SKM-1 (cell line): ENCODE results near the gene CTDSPL.
"Not testable (repeated sequence)": the region's sequence is repeated elsewhere in the genome, so short reads cannot be mapped to it uniquely, and the experiment has no call there.

Experiments used
- DNase-seq: peaks from one replicate; lab custom pipeline; 2025; ENCODE audit not compliant: unreplicated experiment; lab: John Stamatoyannopoulos, UW

The CTDSPL gene

DNA sequence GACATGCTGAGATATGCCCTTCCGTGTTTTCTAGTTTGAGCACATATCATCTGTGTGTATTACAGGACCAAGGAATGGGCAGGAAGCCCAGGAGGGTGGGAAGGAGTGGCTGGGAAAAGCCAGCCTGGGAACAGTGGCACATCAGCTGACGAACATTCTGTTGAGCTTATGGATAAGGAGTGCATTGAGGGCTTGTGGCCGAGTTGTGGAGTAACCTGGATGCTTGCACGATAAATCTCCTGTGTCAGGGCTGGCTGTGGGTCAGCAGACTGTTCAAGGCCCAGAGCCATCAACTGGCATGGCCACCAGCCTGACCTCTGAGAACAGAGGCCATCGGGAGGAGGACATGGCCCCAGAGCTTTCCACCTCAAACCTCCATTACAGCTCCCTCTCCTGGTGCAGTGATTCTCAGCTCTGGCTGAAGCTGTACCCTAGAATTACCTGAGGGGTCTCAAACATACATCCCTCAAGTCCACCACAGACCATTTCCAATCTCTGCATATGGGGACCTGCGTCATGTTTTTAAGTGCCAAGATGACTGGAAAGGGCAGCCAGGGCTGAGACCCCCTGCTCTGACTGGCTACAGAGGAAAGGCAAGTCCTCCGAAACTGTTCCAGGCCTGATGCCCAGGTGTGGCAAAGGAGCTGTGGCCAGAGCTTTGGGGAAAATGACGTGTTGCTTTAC is 124.1 kb downstream of the CTDSPL start:
- no peak for DNase-seq

DNA sequence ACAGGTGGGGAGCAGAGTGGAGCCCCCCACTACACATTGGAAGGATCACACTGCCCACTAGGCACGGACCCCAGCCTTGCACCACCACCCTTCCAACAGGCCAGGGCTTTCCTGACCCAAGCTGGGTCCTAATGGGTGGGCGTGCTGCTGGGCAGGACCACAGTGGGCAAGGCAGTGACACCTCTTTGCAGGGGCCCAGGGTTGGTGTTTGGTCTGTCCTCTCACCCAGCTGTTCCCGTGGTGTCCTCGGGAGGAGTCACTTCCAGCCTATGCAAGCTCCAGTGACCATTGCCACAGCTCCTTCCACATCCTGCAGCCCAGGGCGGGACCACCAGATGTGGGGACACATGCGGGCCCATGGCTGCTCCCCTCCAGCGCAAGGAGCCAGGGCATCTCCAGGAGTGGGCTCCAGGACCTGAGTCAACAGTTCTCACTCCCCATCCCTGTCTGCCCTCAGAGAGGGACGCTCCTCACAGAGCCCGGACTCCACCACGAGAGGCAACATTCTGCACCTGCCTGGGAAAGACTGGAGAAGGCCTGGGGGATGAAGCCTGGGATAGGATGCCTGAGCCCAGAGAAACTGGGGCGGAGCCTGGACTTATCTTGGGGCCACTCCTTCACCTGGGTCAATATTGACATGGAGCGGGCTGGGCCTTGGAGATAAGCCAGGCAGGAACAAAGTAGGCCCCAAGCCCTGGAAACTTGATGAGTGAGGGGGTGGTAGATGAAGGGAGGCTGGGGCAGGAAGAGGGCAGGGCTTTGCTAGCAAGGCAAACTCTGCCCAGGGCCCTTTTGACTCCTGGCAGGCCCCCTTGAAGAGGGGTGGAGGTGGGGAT is 125.0 kb downstream of the CTDSPL start:
- DNase-seq, result no peak

DNA sequence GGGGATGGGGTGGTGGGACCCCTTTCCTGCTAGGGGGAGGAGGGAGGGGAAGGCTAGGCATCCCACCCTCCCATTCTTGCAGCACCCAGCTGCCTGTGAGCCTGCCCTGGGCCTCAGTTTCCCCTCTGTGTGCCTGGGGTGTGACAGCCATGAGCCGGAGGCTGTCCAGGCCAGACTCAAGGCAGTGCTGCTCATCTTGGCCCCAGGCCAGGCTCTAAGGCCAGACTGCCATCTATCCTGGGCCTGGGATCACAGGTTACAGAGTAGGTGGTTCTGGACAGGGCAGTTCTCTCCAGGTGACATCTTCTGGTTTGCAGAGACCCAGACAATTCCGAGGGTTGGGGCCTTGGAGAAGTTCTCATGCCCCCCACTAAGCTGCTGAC is 125.6 kb downstream of the CTDSPL start:
- no peak for DNase-seq

DNA sequence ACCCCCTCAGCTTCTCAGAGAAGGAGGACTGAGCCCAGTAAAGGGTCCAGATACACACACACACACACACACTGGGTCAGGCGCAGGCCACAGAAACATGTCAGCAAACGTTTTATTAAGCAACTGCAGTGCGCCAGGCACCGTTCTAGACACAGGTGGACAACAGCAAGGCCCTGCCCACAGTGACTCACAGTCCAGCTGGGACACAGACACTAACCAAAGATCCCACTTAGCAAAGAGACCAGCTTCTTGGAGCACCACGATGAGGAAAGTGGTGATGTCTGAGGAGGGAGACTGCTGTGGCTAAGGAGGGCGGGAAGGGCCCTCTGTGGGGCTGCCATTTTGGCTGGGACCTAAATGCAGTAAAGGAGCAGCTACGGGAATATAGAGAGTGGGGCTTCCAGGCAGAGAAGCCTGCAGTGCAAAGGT is 126.1 kb downstream of the CTDSPL start:
- DNase-seq, result no peak

DNA sequence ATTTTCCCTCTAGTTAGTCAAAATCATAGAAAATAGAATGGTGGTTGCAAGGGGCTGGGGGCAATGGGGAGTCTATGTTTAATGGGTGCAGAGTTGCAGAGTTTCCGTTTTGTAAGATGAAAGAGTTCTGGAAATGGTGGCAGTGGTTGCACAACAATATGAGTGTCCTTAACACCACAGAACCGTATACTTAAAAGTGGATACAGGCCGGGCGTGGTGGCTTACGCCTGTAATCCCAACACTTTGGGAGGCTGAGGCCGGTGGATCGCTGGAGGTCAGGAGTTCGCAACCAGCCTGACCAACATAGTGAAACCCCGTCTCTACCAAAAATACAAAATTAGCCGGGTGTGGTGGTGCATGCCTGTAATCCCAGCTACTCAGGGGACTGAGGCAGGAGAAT is 126.7 kb downstream of the CTDSPL start:
- DNase-seq, result not testable (repeated sequence)

DNA sequence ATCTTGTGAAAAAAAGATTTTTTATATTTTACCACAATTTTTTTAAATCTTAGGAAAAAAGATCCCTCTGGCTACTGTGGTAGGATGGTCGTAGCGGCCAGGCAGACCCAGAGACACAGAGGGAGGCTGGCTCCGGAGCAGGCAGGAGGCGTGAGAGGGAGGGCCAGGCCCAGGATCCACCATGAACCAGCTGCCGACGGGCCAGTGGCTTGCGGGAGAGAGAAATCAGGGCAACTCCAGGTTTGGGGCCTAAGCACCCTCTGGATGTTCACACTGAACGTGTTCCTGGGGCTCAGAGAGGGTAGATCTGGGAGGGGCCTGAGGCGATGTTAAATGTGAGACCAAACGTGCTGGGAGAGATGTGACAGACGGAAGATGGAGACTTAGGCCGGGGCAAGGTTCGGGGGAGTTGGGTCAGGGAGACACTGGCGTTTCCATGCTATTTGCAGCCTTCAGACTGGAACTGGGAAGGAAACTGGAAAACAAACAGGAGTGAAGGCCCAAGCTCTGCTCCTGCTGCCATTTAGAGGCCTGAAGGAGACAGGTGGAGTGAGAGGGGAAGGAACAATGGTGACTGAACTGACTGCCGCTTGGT is 127.3 kb downstream of the CTDSPL start:
- DNase-seq, result no peak

DNA sequence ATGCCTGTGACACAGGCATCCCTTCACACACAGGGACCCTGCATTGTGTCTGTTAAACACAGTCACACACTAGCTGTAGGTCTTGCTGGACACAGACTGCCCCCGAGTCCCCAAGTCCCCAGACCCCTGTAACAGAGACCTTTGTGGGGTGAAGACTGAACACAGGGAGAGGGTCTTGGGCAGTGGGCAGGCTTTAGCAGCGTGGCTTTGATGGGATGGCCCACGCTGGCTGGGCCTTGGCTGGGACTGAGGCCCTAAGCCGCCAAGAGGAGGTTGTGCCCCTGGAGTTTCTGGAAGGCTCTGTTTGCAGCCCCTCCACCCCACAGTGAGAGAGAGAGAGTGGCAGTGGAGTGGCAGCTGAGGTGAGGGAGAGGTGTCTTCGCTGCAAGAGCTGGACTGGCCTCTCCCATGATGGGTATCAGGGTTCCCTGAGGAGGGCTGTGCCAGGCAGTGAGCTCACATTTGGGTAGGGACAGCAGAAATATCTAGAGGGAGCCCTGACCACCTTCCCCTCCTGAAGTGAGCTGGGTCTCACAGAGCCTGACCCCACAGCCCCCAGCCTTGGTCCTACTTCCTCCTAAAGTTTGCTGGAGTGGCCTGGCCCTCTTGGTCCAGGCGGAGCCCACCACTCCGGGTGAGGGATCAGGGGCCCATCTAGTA is 128.3 kb downstream of the CTDSPL start:
- no peak for DNase-seq

DNA sequence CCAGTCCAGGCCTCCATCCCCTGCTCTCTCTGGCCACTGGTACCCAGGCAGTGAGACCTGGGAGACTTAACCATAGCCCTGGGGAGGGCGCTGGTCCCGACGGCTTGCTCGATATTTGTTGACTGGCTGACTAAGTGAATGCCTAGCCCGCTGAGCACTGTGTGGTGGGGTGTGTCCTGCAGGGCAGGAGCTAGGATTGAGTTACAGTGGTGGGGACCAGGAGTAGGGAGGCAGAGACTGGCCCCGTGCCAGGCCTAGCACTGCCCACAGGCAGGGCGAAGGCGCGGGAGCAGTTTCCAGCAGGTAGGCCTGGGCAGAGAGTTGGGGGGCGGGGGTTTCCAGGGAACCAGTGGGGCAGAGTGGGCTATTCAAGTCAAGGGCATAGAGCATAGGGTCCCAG is 128.8 kb downstream of the CTDSPL start, which contains the start of gene VILL:
TSS of gene VILL (plus strand) at position 260 of the 400 bp plus-strand sequence. CDS start 2,887 bp downstream, outside the sequence.
- DNase-seq, result no peak

DNA sequence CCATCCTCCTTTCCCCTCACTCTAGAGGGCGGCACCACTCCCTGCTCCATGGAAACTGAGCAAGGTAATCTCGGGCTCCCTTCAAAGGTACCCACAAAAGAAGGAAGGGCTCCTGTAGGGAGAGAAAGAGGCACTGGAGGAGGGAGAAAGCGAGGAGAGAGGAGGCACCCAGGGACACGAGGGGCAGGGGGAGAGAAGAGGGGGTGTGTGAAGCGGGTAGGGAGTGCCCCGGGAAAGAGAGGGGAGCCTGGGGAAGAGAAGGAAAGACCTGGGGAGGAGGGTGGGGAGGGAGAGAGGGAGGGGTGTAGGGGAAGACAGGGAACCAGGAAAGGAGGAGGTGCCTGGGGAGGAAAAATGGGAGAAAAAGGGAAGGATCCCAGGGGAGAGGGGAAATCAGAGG is 129.4 kb downstream of the CTDSPL start:
- no peak for DNase-seq

DNA sequence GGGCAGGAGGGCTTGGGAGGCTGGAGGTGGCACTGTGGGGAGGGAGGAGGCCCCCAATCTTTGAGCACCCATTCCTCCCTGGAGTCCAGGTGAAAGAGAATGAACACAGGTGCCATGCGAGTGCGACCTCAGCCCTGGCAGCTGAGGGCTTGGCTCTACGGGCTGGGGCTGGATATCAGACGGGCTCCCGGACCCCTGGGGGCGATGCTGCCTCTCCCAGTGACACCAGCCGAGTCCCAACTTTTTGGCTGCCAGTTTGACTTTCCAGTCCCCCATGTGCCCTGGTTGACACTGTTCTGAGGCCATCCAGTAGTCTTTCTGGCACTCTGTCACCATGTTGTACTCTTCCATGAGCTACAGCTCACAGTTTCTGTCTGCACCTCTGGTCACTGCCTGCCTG is 130.1 kb downstream of the CTDSPL start:
- DNase-seq, result no peak

DNA sequence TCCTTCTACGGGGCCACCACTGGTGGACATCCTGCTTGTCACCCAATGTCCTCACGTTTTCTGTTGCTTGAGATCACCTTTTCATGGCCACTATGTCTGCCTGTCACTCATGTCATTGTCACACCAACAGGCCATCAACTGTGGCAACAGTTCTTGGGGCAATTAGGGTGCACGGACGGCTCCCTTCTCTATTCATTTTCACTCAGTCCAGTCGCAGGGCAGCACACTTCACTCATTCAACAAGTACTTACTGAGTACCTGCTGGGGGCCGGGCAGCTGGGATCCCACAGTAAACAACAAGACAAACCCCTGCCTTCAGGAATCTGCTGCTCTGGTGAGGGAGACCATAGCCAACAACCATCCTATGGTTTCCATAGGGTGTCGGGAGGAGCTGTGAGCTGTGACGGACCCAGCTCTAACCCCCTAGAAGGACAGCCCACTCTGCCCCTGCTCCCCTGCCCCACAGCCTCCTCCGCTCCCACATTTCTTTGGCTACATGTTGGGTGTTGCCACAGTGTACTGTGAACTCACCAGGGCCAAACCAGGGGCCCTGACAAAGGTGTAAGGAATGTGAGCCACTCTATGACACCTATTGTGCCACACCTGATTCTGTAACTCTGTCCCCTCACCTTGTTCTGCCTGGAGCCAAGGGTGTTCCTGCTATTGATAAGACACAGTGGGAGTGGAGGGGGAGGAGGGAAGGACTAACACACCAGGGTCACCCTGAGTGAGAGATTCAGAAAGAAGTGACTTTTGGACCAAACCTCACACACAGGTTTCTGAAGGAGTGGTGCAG is 130.8 kb downstream of the CTDSPL start:
- no peak for DNase-seq

DNA sequence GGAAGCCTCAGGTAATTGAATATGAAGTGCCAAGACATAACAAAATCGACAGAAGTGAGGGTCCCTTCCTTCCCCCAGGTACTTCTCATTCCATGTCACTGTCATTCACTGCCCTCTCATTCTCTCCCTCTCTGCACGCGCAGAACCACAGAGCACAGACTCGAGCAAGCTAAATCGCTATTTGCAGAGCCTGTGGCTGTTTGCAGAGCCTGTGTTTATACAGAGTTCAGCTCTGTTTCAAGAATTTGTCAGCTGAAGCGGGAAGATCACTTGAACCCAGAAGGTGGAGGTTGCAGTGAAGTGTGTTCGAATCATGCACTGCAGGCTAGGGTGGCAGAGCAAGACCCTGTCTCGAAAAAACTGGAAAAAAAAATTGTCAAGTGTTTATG is 131.4 kb downstream of the CTDSPL start:
- no peak for DNase-seq

DNA sequence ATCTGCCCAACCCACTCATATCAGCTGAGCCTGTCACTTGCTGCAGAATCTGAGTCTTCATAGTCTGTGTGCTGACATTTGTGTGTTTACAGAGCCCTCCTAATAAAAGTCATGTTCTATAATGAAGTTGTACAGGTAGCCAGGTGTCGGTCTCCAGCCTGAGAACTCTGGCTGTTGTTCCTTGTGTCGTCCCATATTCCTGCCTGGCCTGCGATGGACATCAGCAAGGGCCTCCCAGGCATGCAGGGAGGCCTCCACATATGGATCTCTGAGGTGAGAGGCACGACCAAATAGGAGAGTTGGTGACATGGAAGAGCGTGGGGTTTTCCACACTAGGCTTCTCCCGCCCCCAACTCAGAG is 131.8 kb downstream of the CTDSPL start:
- DNase-seq, result no peak

DNA sequence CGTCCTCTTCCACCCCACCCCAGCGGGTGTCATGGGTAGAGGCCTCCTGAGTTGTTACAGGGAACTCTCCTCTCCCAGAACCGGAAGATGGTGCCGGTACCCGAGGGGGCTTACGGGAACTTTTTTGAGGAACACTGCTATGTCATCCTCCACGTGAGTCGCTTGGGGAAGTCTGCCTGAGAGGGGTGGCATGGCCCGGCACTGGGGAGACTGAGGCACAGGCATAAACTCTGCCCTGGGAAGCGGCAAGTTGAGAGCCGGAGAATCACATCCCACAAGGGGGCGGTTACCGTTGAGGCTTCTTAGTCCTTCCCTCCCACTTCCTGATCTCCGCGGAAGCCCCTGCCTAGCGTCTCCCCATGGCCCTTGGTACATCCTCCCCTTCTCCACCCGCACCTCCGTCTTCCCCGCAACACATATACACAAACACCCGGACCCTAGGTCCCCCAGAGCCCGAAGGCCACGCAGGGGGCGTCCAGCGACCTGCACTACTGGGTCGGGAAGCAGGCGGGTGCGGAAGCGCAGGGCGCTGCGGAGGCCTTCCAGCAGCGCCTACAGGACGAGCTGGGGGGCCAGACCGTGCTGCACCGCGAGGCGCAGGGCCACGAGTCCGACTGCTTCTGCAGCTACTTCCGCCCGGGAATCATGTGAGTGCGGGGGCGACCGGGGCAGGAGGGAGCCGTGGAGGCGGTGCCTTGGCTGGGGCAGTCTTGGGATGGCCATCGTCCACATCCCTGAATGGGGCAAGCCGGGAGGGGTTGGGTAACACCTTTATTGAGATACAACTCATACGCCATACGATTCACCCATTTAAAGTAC is 132.3 kb downstream of the CTDSPL start:
- DNase-seq, result peak; percentile 45

DNA sequence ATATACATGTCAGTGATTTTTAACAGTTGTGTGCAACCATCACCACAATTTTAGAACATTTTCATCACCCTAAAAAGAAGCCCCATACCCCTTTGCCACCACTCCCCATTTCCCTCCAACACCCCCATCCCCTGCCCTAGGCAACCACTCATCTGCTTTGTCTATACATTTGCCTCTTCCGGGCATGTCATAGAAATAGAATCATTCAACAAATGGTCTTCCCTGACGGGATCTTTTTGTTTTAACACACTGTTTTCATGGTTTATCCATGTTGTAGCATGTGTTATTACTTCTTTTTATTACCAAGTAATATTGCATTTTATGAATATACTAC is 132.9 kb downstream of the CTDSPL start:
- DNase-seq, result no peak

DNA sequence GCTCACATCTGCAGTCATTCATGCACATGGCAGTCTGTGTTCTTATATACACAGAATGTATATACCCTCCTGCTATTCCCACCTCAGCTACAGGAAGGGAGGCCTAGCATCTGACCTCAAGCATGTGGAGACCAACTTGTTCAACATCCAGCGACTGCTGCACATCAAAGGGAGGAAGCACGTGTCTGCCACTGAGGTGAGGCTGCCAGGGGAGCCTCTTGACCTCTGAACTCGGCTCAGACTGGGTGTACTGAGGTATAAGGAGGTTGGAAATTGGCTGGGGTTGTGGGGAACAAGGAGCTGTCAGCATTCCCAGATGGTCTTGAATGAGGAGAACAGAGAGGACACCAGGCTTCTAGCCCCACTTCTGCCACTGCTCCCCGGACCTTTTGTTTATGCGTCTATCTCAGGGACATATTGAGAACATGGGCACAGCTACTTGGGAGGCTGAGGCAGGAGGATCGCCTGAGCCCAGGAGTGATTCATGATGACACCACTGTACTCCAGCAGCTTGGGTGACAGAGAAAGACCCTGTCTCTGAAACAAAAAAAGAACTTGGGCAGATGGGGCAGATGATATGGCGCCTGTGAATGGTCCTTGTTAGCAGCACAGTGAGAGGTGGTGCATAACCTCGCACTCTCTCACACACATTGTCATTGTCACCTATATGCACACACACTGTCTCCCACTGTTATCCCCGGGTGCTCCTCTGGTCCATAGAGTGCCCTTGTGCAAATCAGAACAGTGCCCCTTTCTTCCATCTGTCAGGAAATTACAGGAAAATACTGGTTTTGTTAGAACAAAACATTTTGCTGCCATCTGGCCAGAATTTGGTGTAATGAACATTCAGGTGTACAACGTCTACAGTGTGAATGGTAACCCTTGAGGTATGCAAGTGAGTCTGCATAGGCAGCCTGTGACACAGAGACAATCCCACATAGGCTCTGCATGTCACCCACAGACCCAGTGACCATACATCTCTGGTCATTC is 134.3 kb downstream of the CTDSPL start:
- no peak for DNase-seq

DNA sequence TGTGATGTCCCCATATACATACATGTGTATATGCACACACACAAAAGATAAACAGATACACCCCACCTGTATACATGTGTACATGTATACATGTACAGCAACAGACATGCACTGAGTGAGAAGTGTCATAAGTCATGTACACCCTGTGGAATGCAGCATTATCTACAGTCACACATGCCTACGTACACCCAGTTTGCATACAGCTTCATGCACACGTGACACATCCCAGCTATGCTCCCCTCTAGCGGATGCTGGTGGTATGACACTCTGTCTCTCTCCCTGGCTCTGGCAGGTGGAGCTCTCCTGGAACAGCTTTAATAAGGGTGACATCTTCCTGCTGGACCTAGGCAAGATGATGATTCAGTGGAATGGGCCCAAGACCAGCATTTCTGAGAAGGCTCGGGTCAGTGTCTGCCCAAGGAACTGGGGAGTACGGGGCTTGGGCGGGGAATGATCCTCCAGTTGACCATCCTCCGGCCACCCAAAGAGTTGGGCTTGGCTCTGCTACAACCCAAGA is 135.2 kb downstream of the CTDSPL start:
- peak; percentile 55 for DNase-seq

DNA sequence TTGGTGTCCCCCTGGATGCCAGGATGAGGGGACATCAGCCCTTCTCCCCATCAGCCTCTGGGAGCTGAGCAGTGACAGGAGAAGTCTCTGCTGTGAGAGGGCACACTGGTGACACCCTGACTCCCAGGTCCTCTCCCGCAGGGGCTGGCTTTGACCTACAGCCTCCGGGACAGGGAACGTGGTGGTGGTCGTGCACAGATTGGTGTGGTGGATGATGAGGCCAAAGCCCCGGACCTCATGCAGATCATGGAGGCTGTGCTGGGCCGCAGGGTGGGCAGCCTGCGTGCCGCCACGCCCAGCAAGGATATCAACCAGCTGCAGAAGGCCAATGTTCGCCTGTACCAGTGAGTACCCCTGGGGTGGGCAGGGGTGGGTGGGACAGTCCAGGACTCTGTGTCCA is 135.7 kb downstream of the CTDSPL start:
- DNase-seq, result no peak
